ENCODE measurements around the gene UCK2. TPM values are rescaled to one million over a fixed set of nuclear protein-coding genes. Genes with fewer than 3 reads are reported as not detected.

UCK2 gene
- total and polyA plus RNA-seq, 10 of the 15 experiments (the other 5 are each of a cell fraction or from before 2014, with no cell fraction given), result 55.3 to 106 (median 84.9) TPM

- TF ChIP-seq CBFB (IDR thresholded peaks at IDR 0.05; ENCODE audit: low read depth) (no peak), GATAD2B (conservative IDR thresholded peaks at IDR 0.05; ENCODE audit: low read depth) (peak; percentile 22; the same call in 1 of the 2 replicates), IRF5 (IDR thresholded peaks at IDR 0.05; ENCODE audit: borderline replicate concordance) (no peak), CREM (IDR thresholded peaks at IDR 0.05; ENCODE audit: low read depth) (peak; percentile 83), STAT1 (conservative IDR thresholded peaks at IDR 0.05) (no peak), FOXK2 (IDR thresholded peaks at IDR 0.05) (no peak), CBX3 (IDR thresholded peaks at IDR 0.05; ENCODE audit: borderline replicate concordance, low read depth) (no peak), EZH2 (IDR thresholded peaks at IDR 0.05; ENCODE audit: borderline replicate concordance, control insufficient read depth, low read depth, low read length) (no peak), ZNF274 (IDR thresholded peaks at IDR 0.05; ENCODE audit: insufficient read depth, insufficient read length) (no peak), MTA2 (IDR thresholded peaks at IDR 0.05; ENCODE audit: low read depth) (peak; percentile 88), STAT3 (IDR thresholded peaks at IDR 0.05; ENCODE audit: low read depth, low read length) (no peak), EED (IDR thresholded peaks at IDR 0.05; ENCODE audit: low read depth) (peak; percentile 79), CEBPZ (IDR thresholded peaks at IDR 0.05; ENCODE audit: low read depth, low read length) (no peak), PAX8 (IDR thresholded peaks at IDR 0.05) (no peak), DPF2 (IDR thresholded peaks at IDR 0.05) (peak; percentile 86), RELA (IDR thresholded peaks at IDR 0.05; ENCODE audit: borderline replicate concordance, partially characterized antibody) (peak; percentile 88), REST (IDR thresholded peaks at IDR 0.05; ENCODE audit: low read depth, low read length) (no peak), SMC3 (IDR thresholded peaks at IDR 0.05; ENCODE audit: borderline replicate concordance, low read length) (no peak), ZBED1 (IDR thresholded peaks at IDR 0.05; ENCODE audit: borderline replicate concordance) (peak; percentile 75), SPI1 (IDR thresholded peaks at IDR 0.05; ENCODE audit: borderline replicate concordance, insufficient read depth, low read depth, low read length) (peak; percentile 98), CTCF (IDR thresholded peaks at IDR 0.05 in 2 of 3, conservative IDR thresholded peaks at IDR 0.05 in 1 of 3; ENCODE audit: control insufficient read depth in 2 of 3, extremely low read depth in 1 of 3, insufficient read depth in 1 of 3, low read depth in 3 of 3, low read length in 3 of 3) (no peak), YY1 (IDR thresholded peaks at IDR 0.05; ENCODE audit: low read depth, low read length) (no peak)
Observed at GRCh38 chr1:165877940-165878556, 50.6 kb downstream of the UCK2 start (continued).
